Liver (tissue), 3 donors: ENCODE data around the gene ASB13.

Experiments used
- JUND ChIP-seq, 2 donors: IDR thresholded peaks; 2 replicates each; pipeline ENCODE4 v1.6.1; 2016; ENCODE audit warnings: antibody characterized with exemption in 2 of 2
- RAD21 ChIP-seq, 2 donors: IDR thresholded peaks; 2 replicates each; pipeline ENCODE4 v1.6.1; 2016; ENCODE audit warnings: antibody characterized with exemption in 2 of 2, mild to moderate bottlenecking in 2 of 2
- TAF1 ChIP-seq: conservative IDR thresholded peaks from 2 replicates; pipeline ENCODE4 v1.6.1; 2016; ENCODE audit warnings: antibody characterized with exemption, mild to moderate bottlenecking
- YY1 ChIP-seq: IDR thresholded peaks from 2 replicates; pipeline ENCODE4 v1.6.1; 2016; ENCODE audit warnings: antibody characterized with exemption, mild to moderate bottlenecking
- TF ChIP-seq, protein P1 (sequence below): fragments of 150-350 bp; IDR thresholded peaks from 2 replicates; pipeline ENCODE4 v1.5.1; 2017; ENCODE audit warnings: improper control_type of control experiment, low read depth, low read length; ENCODE audit not compliant: missing input control
- TF ChIP-seq, protein P2 (sequence below): IDR thresholded peaks from 2 replicates; pipeline ENCODE4 v1.6.1; 2016; ENCODE audit warnings: antibody characterized with exemption, mild to moderate bottlenecking
- TF ChIP-seq, protein P3 (sequence below): IDR thresholded peaks from 2 replicates; pipeline ENCODE4 v1.6.1; 2016; ENCODE audit warnings: antibody characterized with exemption
- donor health status: healthy.
- donor health status: healthy.

DNA sequence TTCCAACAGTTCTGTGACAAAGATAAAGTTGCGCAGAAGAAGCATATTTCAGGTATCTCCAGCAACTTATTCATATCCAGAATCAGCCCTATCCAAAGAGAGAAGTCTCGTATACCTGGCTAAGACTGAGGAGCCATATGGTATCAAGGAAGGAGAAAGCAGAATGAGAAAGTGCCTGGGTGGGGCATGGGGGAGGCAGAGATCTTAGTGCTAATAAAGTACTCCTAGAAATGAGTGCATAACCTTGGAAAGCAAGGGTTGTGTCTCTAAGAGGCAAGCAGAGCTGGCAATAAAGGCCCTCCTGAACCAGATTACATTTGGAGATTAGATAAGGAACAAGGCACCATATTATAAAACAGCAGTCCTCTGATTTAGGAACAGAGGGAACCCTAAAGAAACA is 30.9 kb upstream of the ASB13 start:
- TF ChIP-seq, protein P1, sequence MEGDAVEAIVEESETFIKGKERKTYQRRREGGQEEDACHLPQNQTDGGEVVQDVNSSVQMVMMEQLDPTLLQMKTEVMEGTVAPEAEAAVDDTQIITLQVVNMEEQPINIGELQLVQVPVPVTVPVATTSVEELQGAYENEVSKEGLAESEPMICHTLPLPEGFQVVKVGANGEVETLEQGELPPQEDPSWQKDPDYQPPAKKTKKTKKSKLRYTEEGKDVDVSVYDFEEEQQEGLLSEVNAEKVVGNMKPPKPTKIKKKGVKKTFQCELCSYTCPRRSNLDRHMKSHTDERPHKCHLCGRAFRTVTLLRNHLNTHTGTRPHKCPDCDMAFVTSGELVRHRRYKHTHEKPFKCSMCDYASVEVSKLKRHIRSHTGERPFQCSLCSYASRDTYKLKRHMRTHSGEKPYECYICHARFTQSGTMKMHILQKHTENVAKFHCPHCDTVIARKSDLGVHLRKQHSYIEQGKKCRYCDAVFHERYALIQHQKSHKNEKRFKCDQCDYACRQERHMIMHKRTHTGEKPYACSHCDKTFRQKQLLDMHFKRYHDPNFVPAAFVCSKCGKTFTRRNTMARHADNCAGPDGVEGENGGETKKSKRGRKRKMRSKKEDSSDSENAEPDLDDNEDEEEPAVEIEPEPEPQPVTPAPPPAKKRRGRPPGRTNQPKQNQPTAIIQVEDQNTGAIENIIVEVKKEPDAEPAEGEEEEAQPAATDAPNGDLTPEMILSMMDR: no peak
- no peak for TF ChIP-seq TAF1
- TF ChIP-seq RAD21 (IDR thresholded peaks at IDR 0.05): no peak
- TF ChIP-seq, protein P2, sequence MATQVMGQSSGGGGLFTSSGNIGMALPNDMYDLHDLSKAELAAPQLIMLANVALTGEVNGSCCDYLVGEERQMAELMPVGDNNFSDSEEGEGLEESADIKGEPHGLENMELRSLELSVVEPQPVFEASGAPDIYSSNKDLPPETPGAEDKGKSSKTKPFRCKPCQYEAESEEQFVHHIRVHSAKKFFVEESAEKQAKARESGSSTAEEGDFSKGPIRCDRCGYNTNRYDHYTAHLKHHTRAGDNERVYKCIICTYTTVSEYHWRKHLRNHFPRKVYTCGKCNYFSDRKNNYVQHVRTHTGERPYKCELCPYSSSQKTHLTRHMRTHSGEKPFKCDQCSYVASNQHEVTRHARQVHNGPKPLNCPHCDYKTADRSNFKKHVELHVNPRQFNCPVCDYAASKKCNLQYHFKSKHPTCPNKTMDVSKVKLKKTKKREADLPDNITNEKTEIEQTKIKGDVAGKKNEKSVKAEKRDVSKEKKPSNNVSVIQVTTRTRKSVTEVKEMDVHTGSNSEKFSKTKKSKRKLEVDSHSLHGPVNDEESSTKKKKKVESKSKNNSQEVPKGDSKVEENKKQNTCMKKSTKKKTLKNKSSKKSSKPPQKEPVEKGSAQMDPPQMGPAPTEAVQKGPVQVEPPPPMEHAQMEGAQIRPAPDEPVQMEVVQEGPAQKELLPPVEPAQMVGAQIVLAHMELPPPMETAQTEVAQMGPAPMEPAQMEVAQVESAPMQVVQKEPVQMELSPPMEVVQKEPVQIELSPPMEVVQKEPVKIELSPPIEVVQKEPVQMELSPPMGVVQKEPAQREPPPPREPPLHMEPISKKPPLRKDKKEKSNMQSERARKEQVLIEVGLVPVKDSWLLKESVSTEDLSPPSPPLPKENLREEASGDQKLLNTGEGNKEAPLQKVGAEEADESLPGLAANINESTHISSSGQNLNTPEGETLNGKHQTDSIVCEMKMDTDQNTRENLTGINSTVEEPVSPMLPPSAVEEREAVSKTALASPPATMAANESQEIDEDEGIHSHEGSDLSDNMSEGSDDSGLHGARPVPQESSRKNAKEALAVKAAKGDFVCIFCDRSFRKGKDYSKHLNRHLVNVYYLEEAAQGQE: no peak
- no peak for TF ChIP-seq YY1
- no peak for TF ChIP-seq JUND (IDR thresholded peaks at IDR 0.05)
- TF ChIP-seq, protein P3, sequence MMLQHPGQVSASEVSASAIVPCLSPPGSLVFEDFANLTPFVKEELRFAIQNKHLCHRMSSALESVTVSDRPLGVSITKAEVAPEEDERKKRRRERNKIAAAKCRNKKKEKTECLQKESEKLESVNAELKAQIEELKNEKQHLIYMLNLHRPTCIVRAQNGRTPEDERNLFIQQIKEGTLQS: no peak
